Measurements from ENCODE around the gene GPC2.
A peak's percentile ranks its signal among the peaks of the same experiment; 100 is the strongest.

GPC2 gene

GRCh38 chr7:100170101-100170897 is 6.9 kb downstream of the GPC2 start:
- no peak for DNase-seq (ENCODE audit: low spot score)

DNA sequence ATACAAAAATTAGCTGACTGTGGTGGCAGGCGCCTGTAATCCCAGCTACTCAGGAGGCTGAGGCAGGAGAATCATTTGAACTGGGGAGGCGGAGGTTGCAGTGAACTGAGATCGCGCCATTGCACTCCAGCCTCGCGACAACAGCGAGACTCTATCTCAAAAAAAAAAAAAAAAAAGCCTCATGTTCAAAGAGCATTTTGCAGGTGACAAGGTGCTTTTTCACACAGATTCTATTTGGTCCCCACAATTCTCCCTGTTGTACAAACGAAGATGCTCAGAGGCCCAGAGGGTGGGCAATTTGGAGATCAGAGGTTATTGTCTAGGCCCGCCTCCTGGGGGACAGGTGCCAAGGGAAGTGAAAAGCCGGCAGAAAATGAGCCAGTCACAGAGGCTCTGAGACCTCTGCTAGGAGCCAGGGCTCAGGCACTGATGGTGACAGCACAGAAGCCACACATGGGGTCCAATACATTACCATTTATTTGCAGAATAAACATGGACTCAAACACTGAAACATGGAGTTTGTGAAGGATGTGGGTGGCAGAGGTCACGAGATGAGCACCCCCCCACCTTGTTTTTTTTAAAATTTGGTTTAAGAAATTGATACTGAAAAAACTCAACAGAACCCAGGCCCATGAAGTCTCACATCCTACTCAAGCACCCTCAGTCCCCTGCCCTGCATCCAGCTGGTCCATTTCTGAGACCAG is 7.9 kb downstream of the GPC2 start:
- no peak for DNase-seq (ENCODE audit: low spot score)

GRCh38 chr7:100167912-100168323 is 9.3 kb downstream of the GPC2 start:
- no peak for DNase-seq (ENCODE audit: low spot score)

DNA sequence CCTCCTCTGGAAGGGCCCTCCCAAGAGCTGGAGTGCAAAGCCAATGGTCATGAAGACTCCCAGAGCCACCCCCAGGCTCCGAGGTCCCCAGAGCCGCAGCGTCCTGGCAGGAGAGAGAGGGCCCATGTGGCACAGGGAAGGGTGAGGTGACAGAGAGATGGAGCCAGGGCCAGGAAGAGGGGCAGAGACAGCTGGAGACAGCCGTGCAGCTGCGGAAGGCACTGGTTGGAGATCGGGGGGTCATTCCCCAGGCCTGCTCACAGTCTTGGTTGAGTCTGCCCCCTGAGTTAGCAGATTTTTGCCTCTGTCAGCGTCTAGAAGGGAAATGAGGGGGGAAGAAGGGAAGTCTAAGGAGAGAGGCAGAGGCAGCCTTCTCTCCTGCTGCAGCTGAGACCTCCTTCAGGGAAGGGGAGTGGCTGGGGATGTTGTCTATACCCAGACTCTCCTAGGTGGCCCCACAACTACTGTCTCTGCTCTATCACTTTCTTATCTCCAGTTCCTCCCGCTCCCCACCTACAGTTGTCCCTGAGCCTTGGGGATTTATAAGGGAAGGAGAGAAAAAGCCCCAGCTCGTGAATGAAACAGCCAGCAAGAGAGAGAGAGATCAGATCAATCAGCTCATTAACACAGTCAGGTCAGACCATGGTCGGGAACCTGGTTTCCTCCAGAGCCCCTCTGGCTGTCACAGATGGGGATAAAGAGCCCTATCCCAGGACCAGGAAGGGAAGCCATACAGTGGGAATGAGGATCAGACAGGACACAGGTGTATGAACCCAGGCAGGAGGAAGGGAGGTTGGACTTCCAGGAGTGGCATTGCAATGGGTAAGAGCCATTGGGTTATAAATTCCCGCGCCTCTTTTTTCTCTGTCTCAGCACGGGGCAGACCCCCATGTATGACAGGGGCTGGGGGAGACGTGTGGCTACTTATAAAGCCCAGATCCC is 9.9 kb downstream of the GPC2 start:
- no peak for DNase-seq (ENCODE audit: low spot score)

DNA sequence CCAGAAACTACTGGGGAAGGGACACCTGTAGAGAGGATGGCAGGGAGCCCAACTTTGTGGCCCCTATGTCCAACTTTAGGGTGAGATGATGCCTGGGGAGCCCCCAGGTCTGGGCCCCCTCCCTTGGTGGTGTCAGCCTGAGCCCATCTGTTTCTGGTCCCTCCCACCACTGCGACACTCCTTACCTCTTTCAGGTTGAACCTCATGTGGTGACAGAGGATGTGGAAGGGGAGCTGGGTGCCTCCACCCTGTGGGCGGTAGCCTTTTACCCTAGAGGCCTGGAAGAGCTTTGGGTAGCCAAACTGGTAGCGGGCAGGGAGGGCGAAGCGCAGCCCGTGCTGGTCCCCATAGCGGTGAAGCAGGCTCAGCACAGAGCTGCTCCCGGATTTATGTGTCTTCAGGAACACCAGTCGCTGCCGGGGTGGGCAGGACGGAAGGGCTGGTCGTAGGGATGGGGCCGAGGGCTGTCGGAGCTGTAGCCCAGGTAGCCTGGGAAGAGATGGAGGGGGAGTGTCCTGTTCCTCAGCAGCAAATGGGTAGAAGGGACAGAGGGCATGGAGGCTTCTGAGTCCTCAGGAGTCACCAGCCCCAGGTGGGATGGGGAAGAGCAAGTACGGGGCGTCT is 10.8 kb downstream of the GPC2 start:
- DNase-seq (ENCODE audit: low spot score): no peak

DNA sequence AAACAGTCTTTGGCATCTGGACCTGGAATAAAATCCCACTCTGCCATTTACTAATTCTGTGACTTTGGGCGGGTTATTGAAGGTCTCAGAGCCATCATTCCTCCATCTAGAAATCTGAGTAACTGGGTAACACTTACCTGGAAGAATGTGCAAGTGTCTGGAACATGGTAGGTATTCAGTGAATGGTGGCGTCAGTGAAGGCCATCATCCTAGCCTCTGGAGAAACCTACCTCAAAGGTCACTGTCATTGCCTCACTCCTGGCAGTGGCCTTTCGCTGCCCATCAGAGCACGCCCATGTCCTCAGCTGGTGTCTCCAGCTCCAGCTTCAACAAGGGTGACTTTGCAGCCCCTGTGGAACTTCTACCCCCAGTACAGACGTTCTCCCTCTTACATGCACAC is 13.3 kb downstream of the GPC2 start:
- no peak for DNase-seq (ENCODE audit: low spot score)

DNA sequence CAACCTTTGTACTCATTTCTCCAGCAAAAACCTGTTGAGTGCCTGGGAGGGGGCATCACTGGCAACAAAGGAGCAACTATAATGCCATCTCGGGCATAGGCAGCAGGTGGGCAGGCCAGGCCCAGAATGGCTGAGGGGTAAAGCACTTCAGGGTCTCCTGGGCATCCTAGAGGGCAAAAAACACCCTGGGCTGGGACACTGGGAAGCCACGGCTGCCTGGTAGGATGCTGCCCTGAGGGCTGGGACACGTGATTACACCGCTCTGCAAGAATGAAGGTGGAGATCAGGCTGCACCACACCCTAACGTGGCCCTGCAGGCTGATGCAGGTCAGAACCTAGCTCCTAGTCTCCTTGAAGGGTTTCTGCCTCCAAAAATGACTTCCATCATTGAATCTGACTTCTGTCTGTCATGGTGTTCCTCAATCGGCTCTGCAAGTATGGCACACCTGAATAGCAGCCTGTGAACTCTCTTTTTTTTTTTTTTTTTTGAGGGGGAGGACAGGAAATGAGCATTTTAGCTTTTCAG is 14.1 kb downstream of the GPC2 start:
- DNase-seq (ENCODE audit: low spot score): no peak

DNA sequence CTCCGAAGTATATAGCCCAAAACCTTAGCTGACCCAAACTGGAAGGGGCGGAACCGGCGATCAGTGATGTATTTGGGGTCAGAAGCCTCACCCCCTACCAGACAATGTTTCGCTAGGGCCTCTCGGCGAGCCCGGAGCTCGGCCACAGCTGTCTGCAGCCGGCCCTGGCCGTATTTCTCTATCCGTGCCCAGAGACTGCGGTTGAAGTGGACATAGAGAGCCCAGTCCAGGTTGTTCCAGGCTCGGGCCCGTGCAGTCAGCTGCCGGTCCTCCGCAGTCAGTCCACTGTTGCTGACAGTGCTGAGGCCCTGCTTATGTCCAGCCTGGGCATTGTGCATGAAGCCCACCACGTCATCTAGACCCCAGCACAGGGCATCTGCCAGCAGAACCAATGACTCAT is 17.1 kb downstream of the GPC2 start:
- no peak for DNase-seq (ENCODE audit: low spot score)

- no peak for DNase-seq (ENCODE audit: low spot score)
Observed at GRCh38 chr7:100159099-100159623, 18.0 kb downstream of the GPC2 start.

DNA sequence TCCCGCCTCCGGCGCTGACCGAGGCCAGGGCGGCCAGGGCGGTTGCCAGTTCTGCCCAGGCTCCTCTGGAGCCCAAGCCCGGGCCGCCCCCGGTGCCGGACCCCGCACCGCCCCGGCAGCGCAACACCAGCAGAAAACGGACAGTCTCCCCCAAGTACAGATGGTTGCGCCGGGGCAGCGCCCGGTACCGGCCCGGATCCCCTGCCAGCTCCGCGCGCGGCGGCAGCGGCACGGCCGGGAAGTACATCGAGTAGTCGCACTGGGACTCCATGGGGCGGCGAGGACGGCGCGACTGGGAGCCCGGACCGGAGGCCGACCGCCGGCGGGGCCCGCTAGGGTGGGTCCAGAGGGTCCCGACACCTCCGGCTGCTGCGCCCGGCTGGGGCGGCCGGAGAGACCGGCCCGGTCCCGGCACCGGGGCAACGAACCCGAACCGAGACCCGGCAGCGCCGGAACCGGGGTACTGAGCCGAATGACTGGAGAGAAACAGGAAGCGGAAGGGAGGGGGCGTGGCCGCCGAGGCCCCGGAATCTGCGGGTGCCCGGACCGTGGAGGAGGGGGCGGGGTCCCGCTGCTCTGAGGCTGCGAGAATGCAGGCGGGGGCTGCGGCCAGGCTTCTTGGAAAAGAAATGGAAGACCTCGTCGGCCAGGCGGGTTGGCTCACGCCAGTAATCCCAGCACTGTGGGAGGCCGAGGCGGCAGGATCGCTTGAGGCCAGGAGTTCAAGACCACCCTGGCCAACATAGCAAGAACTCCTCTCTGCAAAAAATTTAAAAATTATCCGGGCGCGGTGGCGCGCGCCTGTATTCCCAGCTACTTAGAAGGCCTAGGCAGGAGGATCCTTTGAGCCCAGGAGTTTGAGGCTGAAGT is 18.7 kb downstream of the GPC2 start, which contains the start of gene TRAPPC14:
Gene TRAPPC14 (minus strand): TSS at position 495 of the 870 bp plus-strand sequence. CDS start 224 bp downstream, at position 271.
- peak; percentile 82 for DNase-seq (ENCODE audit: low spot score)

DNA sequence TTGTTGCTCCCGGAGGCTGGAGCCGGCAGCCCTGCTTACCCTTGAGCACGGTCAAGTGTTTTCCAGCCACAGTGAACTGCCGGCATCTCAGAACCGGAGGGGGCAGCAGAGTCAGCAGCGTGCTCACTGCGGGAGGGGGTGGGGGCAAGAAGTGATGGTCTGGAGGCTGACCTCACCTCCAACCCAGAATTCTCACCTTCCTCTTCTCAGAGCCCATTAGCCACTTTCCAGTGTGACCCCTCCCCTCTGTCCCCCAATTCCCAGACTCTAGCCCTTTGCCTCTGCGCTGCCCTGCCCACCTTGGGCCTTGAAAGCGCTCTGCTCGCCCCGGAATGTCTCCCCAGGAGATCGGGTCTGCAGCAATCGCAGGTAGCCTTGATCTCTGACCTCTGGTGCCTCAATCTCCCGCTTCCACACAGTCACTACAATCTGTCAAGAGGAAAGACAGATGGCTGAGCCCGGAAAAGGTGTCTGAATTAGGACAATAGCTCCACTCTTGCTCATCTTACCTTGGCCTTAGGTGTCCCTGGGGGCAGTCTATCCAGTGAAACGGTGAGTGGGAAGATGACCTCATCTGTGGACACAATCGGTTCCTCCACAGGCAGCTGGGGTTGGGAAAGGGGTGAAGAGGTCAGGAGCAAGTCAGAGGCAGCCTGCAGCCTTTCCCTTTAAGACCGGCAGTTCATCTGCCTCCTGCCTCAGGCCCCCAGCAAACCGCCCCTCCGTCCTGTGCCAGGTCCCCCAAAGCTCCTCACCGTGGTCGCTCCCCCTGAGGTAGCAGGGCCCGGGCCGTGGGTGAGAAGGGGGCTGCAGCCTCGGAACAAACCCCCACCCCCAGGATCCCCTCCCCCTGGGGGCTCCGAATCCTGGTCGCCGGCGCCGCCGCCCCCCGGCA is 19.6 kb downstream of the GPC2 start:
- DNase-seq (ENCODE audit: low spot score): no peak

GRCh38 chr7:100157069-100157333 is 20.2 kb downstream of the GPC2 start:
- no peak for DNase-seq (ENCODE audit: low spot score)

DNA sequence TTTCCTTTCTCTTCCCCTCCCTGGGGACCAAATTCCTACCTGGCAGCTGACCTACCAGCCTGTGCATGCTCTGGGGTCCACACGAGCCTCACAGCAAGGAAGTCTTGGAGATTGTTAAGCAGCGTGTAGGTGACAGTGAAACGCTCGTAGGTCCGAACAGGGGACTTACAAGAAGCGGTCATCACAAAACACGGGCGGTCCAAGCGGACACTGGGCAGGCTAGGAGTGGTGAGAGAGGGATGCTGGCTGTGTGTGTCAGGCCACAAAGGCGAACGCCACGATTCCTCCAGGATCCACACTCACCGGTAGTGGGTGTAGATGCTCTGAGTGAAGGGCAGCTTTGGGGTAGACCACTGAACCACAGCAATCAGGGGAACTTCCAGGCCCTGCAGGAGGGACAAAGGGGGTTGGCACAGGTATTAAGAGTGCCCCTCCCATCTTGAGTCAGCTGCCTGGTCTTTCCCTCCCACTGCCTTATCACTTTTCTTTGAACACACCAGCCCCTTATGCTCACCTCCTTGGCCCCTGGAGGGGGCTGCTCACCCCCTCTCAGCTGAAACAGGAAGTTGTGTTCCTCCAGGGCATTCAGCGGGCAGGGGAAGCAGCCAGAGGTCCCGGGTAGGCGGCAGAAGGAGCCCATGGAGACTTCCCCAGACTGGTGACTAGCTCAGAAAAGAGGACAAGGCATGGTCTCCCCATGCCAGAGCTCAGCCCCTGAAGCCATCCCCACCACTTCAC is 20.7 kb downstream of the GPC2 start:
- DNase-seq (ENCODE audit: low spot score): no peak

GRCh38 chr7:100155553-100156317 is 21.4 kb downstream of the GPC2 start:
- DNase-seq (ENCODE audit: low spot score): no peak

DNA sequence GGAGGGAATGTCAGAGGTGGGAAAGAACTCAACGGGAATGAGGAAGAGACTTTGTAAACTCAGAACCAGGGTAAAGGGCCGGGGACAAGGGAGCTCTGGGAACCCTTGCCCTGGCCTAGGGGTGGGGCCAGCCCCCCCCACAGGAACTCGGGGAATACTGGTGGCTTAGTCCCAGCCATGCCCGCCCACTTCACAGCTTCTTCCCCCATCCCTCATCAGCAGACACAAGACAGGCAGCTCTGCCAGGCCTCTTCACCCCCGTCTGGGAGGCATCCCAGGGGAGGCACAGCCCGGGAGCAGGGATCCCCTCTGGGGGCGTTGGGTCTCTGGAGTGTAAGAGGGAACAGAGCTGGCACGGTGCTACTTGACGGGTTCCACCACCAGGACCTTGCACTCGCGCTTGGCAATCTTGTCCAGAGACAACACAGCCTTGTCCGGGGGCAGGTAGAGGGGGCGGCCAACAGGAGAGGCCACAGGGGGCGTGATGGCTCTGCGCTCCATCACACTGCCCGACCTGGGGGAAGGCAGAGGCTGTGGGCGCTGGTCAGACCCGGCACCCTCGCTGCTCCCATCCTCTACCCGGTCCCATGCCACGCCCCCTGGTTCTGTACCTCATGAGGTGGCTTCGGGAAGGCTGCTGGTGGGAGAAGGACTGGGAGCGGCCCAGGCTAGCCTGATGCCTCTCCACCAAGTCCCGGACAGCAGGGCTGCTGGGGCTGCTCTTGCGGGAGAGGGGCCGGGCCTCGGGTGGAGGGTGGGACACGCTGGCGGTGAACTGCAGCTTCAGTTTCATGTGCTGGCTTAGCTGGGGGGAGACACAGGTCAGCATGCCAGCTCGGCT is 22.3 kb downstream of the GPC2 start:
- DNase-seq (ENCODE audit: low spot score): no peak

- DNase-seq (ENCODE audit: low spot score): no peak
Observed at GRCh38 chr7:100153708-100154535, 23.3 kb downstream of the GPC2 start.
